GM12864 (cell line): ENCODE results near the gene PIK3C3.

Source experiments
- DNase-seq: peaks from one replicate; pipeline ENCODE4 v3.0.0-alpha.2; 2011; ENCODE audit warnings: low read depth
- H3K4me3 ChIP-seq: 2 replicates; pipeline ENCODE4 v1.5.1; 2011; ENCODE audit warnings: mild to moderate bottlenecking, low read depth, low read length, control low read depth
- TF ChIP-seq, protein P1 (sequence below): IDR thresholded peaks from 2 replicates; pipeline ENCODE4 v1.5.1; 2011; ENCODE audit warnings: low read depth, mild to moderate bottlenecking, moderate library complexity, low read length, control low read depth, inconsistent platforms; ENCODE audit errors: missing control alignments

The PIK3C3 gene

DNA sequence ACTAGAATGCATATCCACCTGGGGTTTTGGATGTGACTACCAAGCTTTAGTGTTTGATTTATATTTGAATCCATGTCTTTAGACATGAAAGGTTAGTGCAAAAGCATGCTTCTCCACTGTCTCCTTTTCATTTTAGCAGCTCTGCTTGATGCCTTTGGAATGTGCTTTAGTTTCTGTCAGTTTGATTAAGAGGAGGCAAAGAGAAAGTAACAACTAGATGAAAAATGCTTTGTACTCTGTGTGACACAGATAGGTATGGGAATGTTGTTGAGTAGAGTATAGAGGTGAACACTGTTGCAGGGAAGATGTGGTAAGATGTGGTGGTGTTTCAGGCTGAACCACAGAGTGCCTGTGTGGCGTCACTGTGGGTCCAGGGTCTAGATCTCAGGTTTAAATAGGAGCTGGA is 19.8 kb downstream of the PIK3C3 start:
- no peak for DNase-seq
- no peak overlapping the region for H3K4me3 ChIP-seq
- TF ChIP-seq, protein P1, sequence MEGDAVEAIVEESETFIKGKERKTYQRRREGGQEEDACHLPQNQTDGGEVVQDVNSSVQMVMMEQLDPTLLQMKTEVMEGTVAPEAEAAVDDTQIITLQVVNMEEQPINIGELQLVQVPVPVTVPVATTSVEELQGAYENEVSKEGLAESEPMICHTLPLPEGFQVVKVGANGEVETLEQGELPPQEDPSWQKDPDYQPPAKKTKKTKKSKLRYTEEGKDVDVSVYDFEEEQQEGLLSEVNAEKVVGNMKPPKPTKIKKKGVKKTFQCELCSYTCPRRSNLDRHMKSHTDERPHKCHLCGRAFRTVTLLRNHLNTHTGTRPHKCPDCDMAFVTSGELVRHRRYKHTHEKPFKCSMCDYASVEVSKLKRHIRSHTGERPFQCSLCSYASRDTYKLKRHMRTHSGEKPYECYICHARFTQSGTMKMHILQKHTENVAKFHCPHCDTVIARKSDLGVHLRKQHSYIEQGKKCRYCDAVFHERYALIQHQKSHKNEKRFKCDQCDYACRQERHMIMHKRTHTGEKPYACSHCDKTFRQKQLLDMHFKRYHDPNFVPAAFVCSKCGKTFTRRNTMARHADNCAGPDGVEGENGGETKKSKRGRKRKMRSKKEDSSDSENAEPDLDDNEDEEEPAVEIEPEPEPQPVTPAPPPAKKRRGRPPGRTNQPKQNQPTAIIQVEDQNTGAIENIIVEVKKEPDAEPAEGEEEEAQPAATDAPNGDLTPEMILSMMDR, result no peak

DNA sequence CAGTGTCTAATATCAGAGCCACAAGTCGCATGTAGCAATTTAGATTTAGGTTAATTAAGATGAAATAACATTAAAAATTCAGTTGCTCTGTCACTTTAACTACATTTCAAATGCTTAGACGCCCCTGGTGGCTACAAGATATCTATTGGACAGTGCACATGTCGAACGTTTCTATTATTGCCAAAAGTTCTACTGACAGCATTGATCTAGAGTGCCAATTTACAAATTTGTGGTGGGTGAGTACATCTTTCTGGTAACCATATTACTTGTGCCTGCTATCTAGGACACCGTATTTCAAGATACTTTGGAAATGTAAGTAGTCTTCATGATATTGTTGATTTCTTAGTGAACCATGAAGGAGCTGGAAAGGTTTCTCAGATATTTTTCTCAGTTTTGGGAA is 20.2 kb downstream of the PIK3C3 start:
- no peak overlapping the region for H3K4me3 ChIP-seq
- TF ChIP-seq, protein P1, result no peak
- DNase-seq, result no peak

DNA sequence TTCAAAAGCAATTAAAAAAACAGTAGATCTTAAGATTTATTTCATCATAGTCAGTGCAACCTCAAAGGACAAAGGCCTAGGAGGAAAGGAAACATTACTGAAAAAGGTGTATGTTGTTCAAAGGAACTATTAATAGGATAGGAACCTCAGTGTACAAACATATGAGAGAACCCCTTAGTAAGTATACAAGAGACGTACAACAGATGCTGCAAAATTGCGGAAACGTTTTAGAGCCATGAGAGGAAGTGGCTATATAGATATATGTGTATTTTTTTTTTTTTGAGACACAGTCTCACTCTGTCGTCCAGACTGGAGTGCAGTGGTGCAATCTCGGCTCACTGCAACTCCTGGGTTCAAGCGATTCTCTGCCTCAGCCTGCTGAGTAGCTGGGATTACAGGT is 22.2 kb downstream of the PIK3C3 start:
- H3K4me3 ChIP-seq, result no peak overlapping the region
- TF ChIP-seq, protein P1, result no peak
- no peak for DNase-seq

DNA sequence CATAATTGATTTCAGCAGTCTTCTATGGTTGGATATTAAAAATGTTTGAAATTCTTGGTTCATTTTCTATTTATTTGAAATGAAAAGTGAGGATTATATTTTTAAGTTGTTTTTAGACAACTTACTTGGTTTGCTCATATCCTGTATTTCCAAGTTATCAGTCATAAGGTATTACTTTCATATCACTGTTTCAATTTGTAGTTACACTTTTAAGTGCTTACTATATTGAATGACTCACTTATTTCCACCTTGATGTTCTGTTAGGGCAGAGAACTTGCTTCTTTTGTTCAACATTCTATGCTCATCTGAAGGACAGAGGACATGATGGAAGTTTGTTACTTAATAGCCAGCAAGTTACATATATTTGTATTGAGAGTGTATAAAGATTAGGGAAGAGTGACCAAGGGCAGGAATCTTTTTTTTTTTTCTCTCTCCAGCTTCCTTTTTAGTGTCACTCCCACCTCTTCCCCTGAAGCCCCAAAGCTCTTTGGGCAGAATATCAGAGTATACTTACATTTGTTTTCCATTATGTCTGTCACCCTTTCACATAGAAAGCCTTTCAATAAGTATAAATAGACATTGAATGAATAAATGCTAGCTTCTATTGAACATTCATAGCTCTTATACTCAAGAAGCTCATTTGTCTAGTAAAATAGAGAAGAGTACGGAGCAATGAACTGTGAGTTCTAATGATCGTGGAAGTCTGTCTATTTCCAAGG is 28.1 kb downstream of the PIK3C3 start:
- no peak overlapping the region for H3K4me3 ChIP-seq
- TF ChIP-seq, protein P1, result no peak
- no peak for DNase-seq

DNA sequence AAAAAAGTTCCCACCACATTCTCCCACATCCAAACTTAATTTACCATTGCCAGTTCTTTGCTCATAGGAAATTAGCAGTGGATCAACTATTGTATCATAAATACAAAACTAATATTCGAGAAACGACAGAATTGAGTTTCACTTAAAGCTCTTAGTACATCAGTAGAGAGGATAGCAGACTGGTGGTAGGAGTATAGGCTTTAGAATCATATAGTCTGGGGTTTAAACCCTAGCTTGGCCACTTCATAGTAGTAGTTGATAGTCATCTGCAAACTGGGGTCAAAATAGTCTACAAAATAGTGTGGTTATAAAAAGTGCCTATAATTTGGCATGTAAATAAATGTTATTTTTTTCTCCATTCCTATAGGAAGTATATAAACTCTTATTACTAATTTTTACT is 30.9 kb downstream of the PIK3C3 start:
- no peak for DNase-seq
- no peak overlapping the region for H3K4me3 ChIP-seq
- TF ChIP-seq, protein P1, result no peak

DNA sequence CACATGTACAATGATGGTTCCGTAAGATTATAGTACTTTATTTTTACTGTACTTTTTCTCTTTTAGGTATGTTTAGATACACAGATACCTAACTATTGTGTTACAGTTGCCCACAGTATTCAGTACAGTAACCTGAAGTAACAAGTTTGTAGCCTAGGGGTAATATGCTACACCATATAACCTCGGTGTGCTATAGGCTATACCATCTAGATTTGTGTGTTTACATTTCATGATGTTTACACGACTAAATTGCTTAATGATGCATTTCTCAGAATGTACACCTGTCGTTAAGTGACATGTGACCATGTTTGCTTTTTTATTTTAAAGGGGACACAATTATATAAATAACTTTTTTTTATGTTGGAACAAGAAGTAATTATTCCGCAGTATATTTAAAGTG is 34.5 kb downstream of the PIK3C3 start:
- no peak overlapping the region for H3K4me3 ChIP-seq
- TF ChIP-seq, protein P1, result no peak
- DNase-seq, result no peak

DNA sequence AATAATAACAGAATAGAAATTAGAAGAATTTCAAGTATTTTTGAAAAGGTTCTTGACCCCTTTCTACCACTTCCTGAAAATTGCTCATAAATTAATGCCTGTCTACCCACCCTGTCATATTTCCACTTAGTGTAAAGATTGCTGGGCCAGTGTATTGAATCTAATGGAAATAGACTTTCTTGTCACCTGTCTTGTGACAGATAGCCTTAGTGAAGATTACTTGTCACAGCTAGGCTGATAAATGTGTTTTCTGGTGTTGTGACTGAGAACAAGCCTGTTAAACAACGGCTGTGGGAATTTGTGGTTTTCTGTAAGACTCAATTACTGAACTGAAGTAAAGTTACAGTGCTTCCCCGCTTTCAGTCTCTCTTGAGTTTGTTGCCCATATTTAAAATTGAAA is 37.0 kb downstream of the PIK3C3 start:
- H3K4me3 ChIP-seq, result no peak overlapping the region
- no peak for DNase-seq
- TF ChIP-seq, protein P1, result no peak
